ENCODE data around the gene MRPL17.

MRPL17 gene

GRCh38 chr11:6642957-6643356 is 40.2 kb downstream of the MRPL17 start:
- no peak overlapping the region for H2AK5ac ChIP-seq (ENCODE audit: low read length, severe bottlenecking)

GRCh38 chr11:6640985-6641701 is 42.0 kb downstream of the MRPL17 start:
- 98% methylated on average over 26 of the region's 26 CpGs for WGBS
- no peaks in the 10 kb centered on the region for H3K79me1 ChIP-seq (replicated peaks; ENCODE audit: low read length, poor library complexity, severe bottlenecking)

More at GRCh38 chr11:6642957-6643356, 40.2 kb downstream of the MRPL17 start:
- Histone ChIP-seq H2AFZ (ENCODE audit: low read depth, low read length) (no peak overlapping the region), H3K4me3 (ENCODE audit: insufficient read depth in 1 of 2, low read depth in 1 of 2, low read length in 2 of 2) (no peak overlapping the region), H3K4ac (ENCODE audit: low read depth in 1 of 2, low read length in 2 of 2) (no peak overlapping the region), H2BK5ac (ENCODE audit: low read depth, low read length, poor library complexity, severe bottlenecking) (no peak overlapping the region), H2BK15ac (ENCODE audit: low read depth, poor library complexity, severe bottlenecking) (no peak overlapping the region), H3K23ac (ENCODE audit: low read length in 2 of 2) (no peak overlapping the region), H2BK12ac (ENCODE audit: low read length in 2 of 2) (peak overlapping the region in 1 of 2 experiments; percentile 33), H3K9ac (ENCODE audit: low read length) (no peak overlapping the region), H3K27ac (ENCODE audit: low read length, poor library complexity, severe bottlenecking) (no peak overlapping the region), H2BK120ac (ENCODE audit: low read depth, low read length) (no peak overlapping the region), H3K4me1 (ENCODE audit: control insufficient read depth, insufficient read depth, low read depth, low read length) (peaks cover 15% of the 10 kb centered on the region), H3K79me1 (replicated peaks; ENCODE audit: low read length, poor library complexity, severe bottlenecking) (no peaks in the 10 kb centered on the region), H3K14ac (ENCODE audit: low read length in 2 of 2) (no peak overlapping the region), H3K4me2 (ENCODE audit: low read length, poor library complexity, severe bottlenecking) (no peak overlapping the region), H3K9me3 (ENCODE audit: control insufficient read depth, low read length) (peaks cover 5% of the 10 kb centered on the region), H4K91ac (ENCODE audit: low read length) (no peak overlapping the region), H4K8ac (ENCODE audit: low read length) (no peak overlapping the region), H3K36me3 (ENCODE audit: control insufficient read depth in 1 of 2, insufficient read depth in 2 of 2, low read depth in 1 of 2, low read length in 2 of 2) (peaks cover 0 to 17% of the 10 kb centered on the region in 2 experiments), H3K18ac (ENCODE audit: low read depth in 1 of 2, low read length in 2 of 2) (no peak overlapping the region), H3K27me3 (ENCODE audit: control insufficient read depth in 1 of 2, insufficient read depth in 1 of 2, low read length in 2 of 2) (peaks cover 3 to 37% of the 10 kb centered on the region in 2 experiments)
- 96% methylated on average over 6 of the region's 7 CpGs for WGBS
- no peak for DNase-seq

GRCh38 chr11:6640036-6640984 is 42.8 kb downstream of the MRPL17 start:
- Histone ChIP-seq H4K91ac (ENCODE audit: low read length) (peak overlapping the region; percentile 10), H3K36me3 (ENCODE audit: control insufficient read depth in 1 of 2, insufficient read depth in 2 of 2, low read depth in 1 of 2, low read length in 2 of 2) (peaks cover 0 to 17% of the 10 kb centered on the region in 2 experiments), H3K4me2 (ENCODE audit: low read length, poor library complexity, severe bottlenecking) (no peak overlapping the region), H3K23ac (ENCODE audit: low read length in 2 of 2) (no peak overlapping the region), H3K9me3 (ENCODE audit: control insufficient read depth, low read length) (peaks cover 5% of the 10 kb centered on the region), H3K27ac (ENCODE audit: low read length, poor library complexity, severe bottlenecking) (no peak overlapping the region), H3K18ac (ENCODE audit: low read depth in 1 of 2, low read length in 2 of 2) (no peak overlapping the region), H4K8ac (ENCODE audit: low read length) (no peak overlapping the region), H3K4me1 (ENCODE audit: control insufficient read depth, insufficient read depth, low read depth, low read length) (peaks cover 7% of the 10 kb centered on the region), H2AFZ (ENCODE audit: low read depth, low read length) (no peak overlapping the region), H3K79me1 (replicated peaks; ENCODE audit: low read length, poor library complexity, severe bottlenecking) (no peaks in the 10 kb centered on the region), H2BK15ac (ENCODE audit: low read depth, poor library complexity, severe bottlenecking) (no peak overlapping the region), H2AK5ac (ENCODE audit: low read length, severe bottlenecking) (no peak overlapping the region), H2BK5ac (ENCODE audit: low read depth, low read length, poor library complexity, severe bottlenecking) (no peak overlapping the region), H3K14ac (ENCODE audit: low read length in 2 of 2) (no peak overlapping the region), H3K9ac (ENCODE audit: low read length) (no peak overlapping the region), H2BK12ac (ENCODE audit: low read length in 2 of 2) (no peak overlapping the region), H2BK120ac (ENCODE audit: low read depth, low read length) (no peak overlapping the region), H3K27me3 (ENCODE audit: control insufficient read depth in 1 of 2, insufficient read depth in 1 of 2, low read length in 2 of 2) (peaks cover 3 to 33% of the 10 kb centered on the region in 2 experiments), H3K4ac (ENCODE audit: low read depth in 1 of 2, low read length in 2 of 2) (no peak overlapping the region), H3K4me3 (ENCODE audit: insufficient read depth in 1 of 2, low read depth in 1 of 2, low read length in 2 of 2) (no peak overlapping the region)
- 96% methylated on average over 36 of the region's 36 CpGs for WGBS
- DNase-seq, result no peak

More at GRCh38 chr11:6640985-6641701, 42.0 kb downstream of the MRPL17 start:
- Histone ChIP-seq H3K14ac (ENCODE audit: low read length in 2 of 2) (no peak overlapping the region), H3K4me3 (ENCODE audit: insufficient read depth in 1 of 2, low read depth in 1 of 2, low read length in 2 of 2) (no peak overlapping the region), H3K27ac (ENCODE audit: low read length, poor library complexity, severe bottlenecking) (no peak overlapping the region), H2BK120ac (ENCODE audit: low read depth, low read length) (no peak overlapping the region), H3K36me3 (ENCODE audit: control insufficient read depth in 1 of 2, insufficient read depth in 2 of 2, low read depth in 1 of 2, low read length in 2 of 2) (peaks cover 0 to 17% of the 10 kb centered on the region in 2 experiments), H3K4ac (ENCODE audit: low read depth in 1 of 2, low read length in 2 of 2) (peak overlapping the region in 1 of 2 experiments; percentile 42), H2BK12ac (ENCODE audit: low read length in 2 of 2) (peak overlapping the region; percentile 22 to 28), H3K4me1 (ENCODE audit: control insufficient read depth, insufficient read depth, low read depth, low read length) (peaks cover 5% of the 10 kb centered on the region), H2AFZ (ENCODE audit: low read depth, low read length) (no peak overlapping the region), H4K8ac (ENCODE audit: low read length) (peak overlapping the region; percentile 53), H3K18ac (ENCODE audit: low read depth in 1 of 2, low read length in 2 of 2) (peak overlapping the region in 1 of 2 experiments; percentile 34), H3K4me2 (ENCODE audit: low read length, poor library complexity, severe bottlenecking) (no peak overlapping the region), H2BK5ac (ENCODE audit: low read depth, low read length, poor library complexity, severe bottlenecking) (no peak overlapping the region), H3K23ac (ENCODE audit: low read length in 2 of 2) (no peak overlapping the region), H3K27me3 (ENCODE audit: control insufficient read depth in 1 of 2, insufficient read depth in 1 of 2, low read length in 2 of 2) (peaks cover 3 to 37% of the 10 kb centered on the region in 2 experiments), H3K9me3 (ENCODE audit: control insufficient read depth, low read length) (peaks cover 5% of the 10 kb centered on the region), H2AK5ac (ENCODE audit: low read length, severe bottlenecking) (no peak overlapping the region), H4K91ac (ENCODE audit: low read length) (peak overlapping the region; percentile 68), H3K9ac (ENCODE audit: low read length) (no peak overlapping the region), H2BK15ac (ENCODE audit: low read depth, poor library complexity, severe bottlenecking) (peak overlapping the region; percentile 49)
- no peak for DNase-seq

DNA sequence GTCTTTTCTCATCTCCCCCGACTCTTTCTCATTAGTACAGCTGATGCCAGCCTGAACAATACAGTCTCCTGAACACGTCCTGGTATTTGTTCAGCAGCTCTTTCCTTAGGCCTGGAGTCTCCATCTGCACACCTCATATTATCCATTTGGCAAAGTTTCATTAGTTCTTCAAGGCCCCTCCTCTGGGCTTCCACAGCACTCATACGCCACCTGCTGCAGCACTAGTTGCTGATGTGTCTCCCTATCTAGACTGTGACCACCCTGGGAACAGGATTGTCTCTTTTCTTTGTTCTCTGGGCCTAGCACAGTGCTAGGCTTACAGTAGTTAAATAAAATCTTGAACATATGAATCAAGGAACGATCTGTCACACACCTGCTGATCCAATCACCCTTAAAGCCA is 44.7 kb downstream of the MRPL17 start:
- Histone ChIP-seq H3K14ac (ENCODE audit: low read length in 2 of 2) (no peak overlapping the region), H3K27ac (ENCODE audit: low read length, poor library complexity, severe bottlenecking) (no peak overlapping the region), H3K4me2 (ENCODE audit: low read length, poor library complexity, severe bottlenecking) (no peak overlapping the region), H3K18ac (ENCODE audit: low read depth in 1 of 2, low read length in 2 of 2) (peak overlapping the region; percentile 55 to 79), H2AK5ac (ENCODE audit: low read length, severe bottlenecking) (no peak overlapping the region), H4K8ac (ENCODE audit: low read length) (no peak overlapping the region), H2BK12ac (ENCODE audit: low read length in 2 of 2) (peak overlapping the region in 1 of 2 experiments; percentile 68), H2AFZ (ENCODE audit: low read depth, low read length) (no peak overlapping the region), H2BK5ac (ENCODE audit: low read depth, low read length, poor library complexity, severe bottlenecking) (no peak overlapping the region), H2BK15ac (ENCODE audit: low read depth, poor library complexity, severe bottlenecking) (no peak overlapping the region), H3K4me3 (ENCODE audit: insufficient read depth in 1 of 2, low read depth in 1 of 2, low read length in 2 of 2) (no peak overlapping the region), H3K23ac (ENCODE audit: low read length in 2 of 2) (no peak overlapping the region), H2BK120ac (ENCODE audit: low read depth, low read length) (no peak overlapping the region), H3K4ac (ENCODE audit: low read depth in 1 of 2, low read length in 2 of 2) (peak overlapping the region in 1 of 2 experiments; percentile 81), H3K4me1 (ENCODE audit: control insufficient read depth, insufficient read depth, low read depth, low read length) (peaks cover 7% of the 10 kb centered on the region), H3K79me1 (replicated peaks; ENCODE audit: low read length, poor library complexity, severe bottlenecking) (no peaks in the 10 kb centered on the region), H4K91ac (ENCODE audit: low read length) (no peak overlapping the region), H3K27me3 (ENCODE audit: control insufficient read depth in 1 of 2, insufficient read depth in 1 of 2, low read length in 2 of 2) (peaks cover 0 to 14% of the 10 kb centered on the region in 2 experiments), H3K36me3 (ENCODE audit: control insufficient read depth in 1 of 2, insufficient read depth in 2 of 2, low read depth in 1 of 2, low read length in 2 of 2) (peaks cover 0 to 20% of the 10 kb centered on the region in 2 experiments), H3K9me3 (ENCODE audit: control insufficient read depth, low read length) (no peaks in the 10 kb centered on the region), H3K9ac (ENCODE audit: low read length) (no peak overlapping the region)
- no peak for DNase-seq
- WGBS, result 87% methylated on average over 4 of the region's 4 CpGs

Measured in mesenchymal stem cell (in vitro differentiated cells and primary cell).